T-helper 1 cell treated with Interleukin-12 subunit alpha and Interleukin-12 subunit beta and Interleukin-4 antibody, amounts not matched to agents 30 ng/mL and 1 ng/mL, for 36 hours (primary cell): ENCODE measurements around the gene KPTN. TPM values are rescaled to one million over a fixed set of nuclear protein-coding genes. Genes with fewer than 3 reads are reported as not detected.

ENCODE experiments used
- intact Hi-C: fragments of 100-400 bp; cut with micrococcal nuclease; formaldehyde crosslinking; loops from one replicate; pipeline ENCODE4 v1.15.1; 2024
- total RNA-seq: library from RNA; stranded (reverse); gene quantifications from 2 replicates; pipeline ENCODE4 v1.2.3, GENCODE V29; 2022

Gene KPTN
- total RNA-seq, 1 donor from 2014 or later = 11.0 TPM

GRCh38 chr19:47436712-47437401 is 47.2 kb downstream of the KPTN start:
- intact Hi-C loops = loop anchor here (1.0 to 2.0 kb wide), 7 partner anchors 7 to 306 kb away; partner anchors contain the start of genes KPTN and NAPA

GRCh38 chr19:47435883-47436417 is 48.1 kb downstream of the KPTN start:
- intact Hi-C loops = loop anchor here (1.0 to 2.0 kb wide), 7 partner anchors 8 to 307 kb away; partner anchors contain the start of genes KPTN and NAPA

- intact Hi-C loops = no loop called here
These were observed 48.8 kb downstream of the KPTN start for GRCh38 chr19:47435196-47435595.

- intact Hi-C loops = no loop called here
These were observed 49.9 kb downstream of the KPTN start for GRCh38 chr19:47434088-47434487.

DNA sequence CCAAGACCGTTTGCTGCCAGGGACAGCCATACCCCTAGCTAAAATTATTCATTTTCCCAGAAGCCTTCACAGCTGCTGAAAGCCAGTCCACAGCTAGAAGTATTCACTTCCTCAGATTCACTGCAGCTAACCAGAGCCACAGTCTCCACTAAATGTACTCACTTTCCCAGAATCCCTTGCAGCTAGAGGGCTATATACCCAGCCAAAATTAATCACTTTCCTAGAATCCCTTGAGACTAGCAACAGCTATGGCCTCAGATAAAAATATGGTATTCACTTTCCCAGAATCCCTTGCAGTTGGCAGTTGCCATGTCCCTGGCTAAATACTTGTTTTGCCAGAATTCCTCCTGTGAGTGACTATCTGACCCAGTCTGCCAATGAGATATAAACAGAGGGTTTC is 50.9 kb downstream of the KPTN start:
- intact Hi-C loops = no loop called here

- intact Hi-C loops = no loop called here
These were observed 51.5 kb downstream of the KPTN start for GRCh38 chr19:47432499-47432898.

DNA sequence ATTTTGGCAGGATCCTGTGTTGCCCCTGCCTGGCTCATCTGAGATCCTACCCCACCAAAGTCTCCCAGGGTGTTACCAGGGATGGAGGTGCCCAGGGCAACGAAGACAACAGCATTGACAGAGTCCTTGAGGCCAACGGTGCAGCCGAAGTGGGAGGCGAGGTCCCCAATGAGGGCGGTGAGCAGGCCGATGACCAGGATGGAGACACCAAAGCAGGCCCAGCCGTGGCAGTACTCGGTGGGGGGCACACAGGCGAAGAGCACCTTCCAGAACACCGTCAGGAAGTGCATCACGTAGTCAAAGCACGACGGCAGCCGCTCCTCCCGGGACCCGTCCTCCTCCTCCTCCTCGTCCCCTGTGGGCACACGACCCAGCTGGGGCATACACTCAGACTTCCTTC is 51.9 kb downstream of the KPTN start:
- intact Hi-C loops = no loop called here

- intact Hi-C loops = no loop called here
These were observed 53.8 kb downstream of the KPTN start for GRCh38 chr19:47430041-47430802.

GRCh38 chr19:47429140-47429793 is 54.8 kb downstream of the KPTN start:
- intact Hi-C loops = loop anchor here (2.0 to 5.0 kb wide), 3 partner anchors 86 to 314 kb away; partner anchors contain the start of gene NAPA

DNA sequence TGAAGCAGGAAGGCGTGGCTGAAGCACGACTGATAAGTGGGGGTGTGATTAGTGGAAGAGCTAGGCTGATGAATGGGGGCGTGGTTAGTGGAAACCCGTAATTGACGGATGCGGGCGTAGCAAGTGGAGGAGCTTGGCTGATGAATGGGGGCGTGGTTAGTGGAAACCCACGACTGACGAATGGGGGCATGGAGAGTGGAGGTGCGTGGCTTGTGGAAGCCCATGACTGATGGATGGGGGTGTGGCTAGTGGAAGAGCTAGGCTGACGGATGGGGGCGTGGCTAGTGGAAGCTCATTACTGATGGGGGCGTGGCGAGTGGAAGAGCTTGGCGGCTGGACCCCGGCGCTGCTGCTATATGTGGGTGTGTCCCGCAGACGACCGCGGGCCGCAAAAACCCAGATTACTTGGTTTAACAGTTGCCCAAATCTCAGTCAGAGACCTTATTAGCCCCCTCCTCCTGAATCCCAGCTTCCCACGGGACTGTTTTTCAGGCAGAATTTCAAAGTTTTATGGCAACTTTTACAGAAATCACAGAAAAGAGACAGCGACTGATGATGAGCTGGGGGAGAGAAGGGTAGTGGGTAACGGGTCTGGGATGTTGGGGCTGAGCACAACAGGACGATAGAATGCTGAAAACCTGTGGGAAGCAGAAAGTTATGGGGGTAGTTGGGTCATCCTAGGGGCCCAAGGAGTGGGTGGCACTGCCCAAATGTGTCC is 55.7 kb downstream of the KPTN start:
- intact Hi-C loops = loop anchor here (1.0 to 5.0 kb wide), 5 partner anchors 19 to 314 kb away; partner anchors contain the start of genes DHX34 and NAPA

DNA sequence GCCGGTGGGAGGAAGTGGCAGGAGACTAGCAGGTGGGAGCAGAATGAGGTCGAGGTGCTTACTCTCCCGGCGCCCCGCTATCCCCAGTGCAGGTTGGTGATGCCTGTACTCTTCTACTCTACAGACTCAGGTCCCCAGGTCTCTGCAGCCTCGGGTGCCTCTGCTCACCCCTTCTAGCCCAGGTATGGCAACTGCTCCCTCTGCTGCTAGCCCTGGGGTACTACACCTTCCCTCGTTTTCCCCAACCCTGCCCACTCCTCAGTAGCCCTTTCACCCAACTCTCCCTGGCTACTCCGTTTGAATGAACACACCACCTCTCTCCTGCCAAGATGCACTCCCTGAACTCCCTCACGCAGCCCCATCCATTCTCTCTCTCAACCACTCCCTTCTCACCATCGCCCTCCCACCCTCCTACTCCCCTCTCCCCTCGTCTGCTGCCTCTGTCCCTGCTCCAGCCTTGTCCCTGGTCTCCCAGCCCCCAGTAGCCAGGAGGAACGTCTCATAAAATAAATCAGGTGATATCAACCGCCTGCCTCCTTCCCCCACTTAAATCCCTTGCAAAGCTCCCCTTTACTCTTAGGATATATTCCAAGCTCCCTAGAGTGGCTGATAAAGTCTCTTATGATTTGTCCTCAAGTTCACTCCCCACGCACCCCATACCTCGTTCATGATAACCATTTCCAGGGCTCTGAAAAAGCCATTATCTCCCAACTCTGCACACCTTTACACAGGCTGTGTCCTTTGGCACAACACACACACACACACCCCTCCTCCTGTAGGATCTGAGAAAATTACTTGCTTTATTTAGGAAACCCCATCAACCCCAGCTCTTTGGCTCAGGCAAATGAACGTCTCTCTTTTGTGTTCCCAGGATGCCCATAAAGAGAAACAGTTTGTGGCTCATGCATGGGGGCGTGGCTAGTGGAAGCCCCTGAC is 56.5 kb downstream of the KPTN start:
- intact Hi-C loops = loop anchor here (1.0 to 5.0 kb wide), 9 partner anchors 20 to 315 kb away; partner anchors contain the start of genes DHX34 and NAPA

Other genes with a start within 250 kb of the KPTN start
- gene CCDC9, start 227.7 kb downstream of the KPTN start, total RNA-seq = 35.4 and 36.9 TPM in 2 replicates
- gene INAFM1, start 209.3 kb downstream of the KPTN start, total RNA-seq = 10.3 and 10.6 TPM in 2 replicates
- gene C5AR1, start 174.4 kb downstream of the KPTN start, total RNA-seq = 1.3 and 2.2 TPM in 2 replicates
- gene C5AR2, start 152.0 kb downstream of the KPTN start, total RNA-seq = 0.17 and 0.22 TPM in 2 replicates
- 15.9 and 16.6 TPM in 2 replicates for gene DHX34, start 134.9 kb downstream of the KPTN start, total RNA-seq
- gene MEIS3, start 64.7 kb downstream of the KPTN start, total RNA-seq = not detected in 2 replicates
- gene SLC8A2, start 12.3 kb downstream of the KPTN start, total RNA-seq = 0.12 TPM in 1 of 2 replicates, not detected in the other
- 101 and 102 TPM in 2 replicates for gene NAPA, start 30.8 kb upstream of the KPTN start, total RNA-seq
- gene ZNF541, start 88.9 kb upstream of the KPTN start, total RNA-seq = 0.12 TPM in 2 replicates
- gene BICRA, start 124.9 kb upstream of the KPTN start, total RNA-seq = 18.1 and 20.6 TPM in 2 replicates
- 0.47 and 0.49 TPM in 2 replicates for gene EHD2, start 229.2 kb upstream of the KPTN start, total RNA-seq